ENCODE data around the gene STK32A. TPM values are rescaled to one million over a fixed set of nuclear protein-coding genes. Genes with fewer than 3 reads are reported as not detected.

The STK32A gene
- total and polyA plus RNA-seq, 8 donors, result 2.3 to 22.5 (median 5.2) TPM

DNA sequence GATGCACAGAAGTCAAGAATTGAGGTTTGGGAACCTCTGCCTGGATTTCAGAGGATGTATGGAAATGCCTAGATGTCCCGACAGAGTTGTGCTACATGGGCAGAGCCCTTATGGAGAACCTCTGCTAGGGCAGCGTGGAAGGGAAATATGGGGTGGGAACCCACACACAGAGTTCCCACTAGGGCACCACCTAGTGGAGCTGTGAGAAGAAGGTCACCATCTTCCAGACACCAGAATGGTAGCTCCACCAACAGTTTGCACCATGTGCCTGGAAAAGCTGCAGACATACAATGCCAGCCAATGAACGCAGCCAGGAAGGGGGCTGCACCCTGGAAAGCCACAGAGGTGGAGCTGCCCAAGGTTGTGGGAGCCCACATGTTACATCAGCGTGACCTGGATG, 104.5 kb downstream of the STK32A start:
- no peaks in the 10 kb centered on the region for H3K36me3 ChIP-seq
- no peak for ATAC-seq
- intact Hi-C loops (cut with DNase I), result no loop called here
- no peak for DNase-seq
- H3K4me3 ChIP-seq, result no peak overlapping the region
- peaks cover 0 to 1% of the 10 kb centered on the region in 2 donors for H3K9me3 ChIP-seq
- no peaks in the 10 kb centered on the region for H3K4me1 ChIP-seq
- TF ChIP-seq, protein P1, sequence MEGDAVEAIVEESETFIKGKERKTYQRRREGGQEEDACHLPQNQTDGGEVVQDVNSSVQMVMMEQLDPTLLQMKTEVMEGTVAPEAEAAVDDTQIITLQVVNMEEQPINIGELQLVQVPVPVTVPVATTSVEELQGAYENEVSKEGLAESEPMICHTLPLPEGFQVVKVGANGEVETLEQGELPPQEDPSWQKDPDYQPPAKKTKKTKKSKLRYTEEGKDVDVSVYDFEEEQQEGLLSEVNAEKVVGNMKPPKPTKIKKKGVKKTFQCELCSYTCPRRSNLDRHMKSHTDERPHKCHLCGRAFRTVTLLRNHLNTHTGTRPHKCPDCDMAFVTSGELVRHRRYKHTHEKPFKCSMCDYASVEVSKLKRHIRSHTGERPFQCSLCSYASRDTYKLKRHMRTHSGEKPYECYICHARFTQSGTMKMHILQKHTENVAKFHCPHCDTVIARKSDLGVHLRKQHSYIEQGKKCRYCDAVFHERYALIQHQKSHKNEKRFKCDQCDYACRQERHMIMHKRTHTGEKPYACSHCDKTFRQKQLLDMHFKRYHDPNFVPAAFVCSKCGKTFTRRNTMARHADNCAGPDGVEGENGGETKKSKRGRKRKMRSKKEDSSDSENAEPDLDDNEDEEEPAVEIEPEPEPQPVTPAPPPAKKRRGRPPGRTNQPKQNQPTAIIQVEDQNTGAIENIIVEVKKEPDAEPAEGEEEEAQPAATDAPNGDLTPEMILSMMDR (IDR thresholded peaks at IDR 0.05), result no peak
- no peaks in the 10 kb centered on the region for H3K27me3 ChIP-seq
- no peak overlapping the region for H3K27ac ChIP-seq

DNA sequence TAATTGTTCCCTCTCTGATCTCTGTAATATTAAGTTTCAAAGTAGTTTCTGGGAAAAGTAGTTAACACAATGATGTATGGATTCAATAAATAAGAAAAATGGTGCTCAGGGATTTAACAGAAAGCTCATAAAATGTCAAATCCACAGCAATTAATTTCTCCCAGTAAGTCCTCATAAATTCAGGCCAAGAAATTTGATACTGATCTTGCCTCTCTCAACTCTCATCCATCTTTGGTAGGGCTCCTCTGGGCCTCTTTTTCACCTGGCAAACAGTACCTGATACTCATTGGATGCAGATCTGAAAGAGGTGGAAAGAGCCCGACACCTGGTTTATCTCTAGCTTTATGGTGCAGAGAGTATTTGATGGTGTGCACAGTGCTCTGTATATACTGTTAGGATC, 106.1 kb downstream of the STK32A start:
- intact Hi-C loops (cut with DNase I), result no loop called here
- DNase-seq, result no peak

DNA sequence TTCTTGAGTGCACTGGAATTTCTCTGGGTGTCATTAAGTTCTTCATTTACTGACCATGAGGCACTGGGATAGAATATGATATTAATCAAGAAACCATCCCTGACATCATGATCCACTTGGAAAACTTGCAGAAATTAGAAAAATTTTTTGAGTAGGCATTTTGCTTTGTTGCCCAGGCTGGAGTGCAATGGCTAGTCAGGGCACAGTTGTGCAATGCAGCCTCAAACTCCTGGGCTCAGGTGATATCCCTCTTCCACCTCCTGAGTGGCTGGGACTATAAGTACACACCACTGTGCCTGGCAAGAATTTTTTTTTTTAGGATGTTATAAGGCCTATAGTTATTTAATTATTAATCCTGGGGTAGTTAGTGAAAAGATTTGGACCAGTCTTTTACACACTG, 106.5 kb downstream of the STK32A start:
- H3K27me3 ChIP-seq, result no peaks in the 10 kb centered on the region
- intact Hi-C loops (cut with DNase I), result no loop called here
- DNase-seq, result no peak
- TF ChIP-seq, protein P1 (IDR thresholded peaks at IDR 0.05), result no peak
- peak; percentile 72 for ATAC-seq
- H3K9me3 ChIP-seq, result peaks cover 0 to 1% of the 10 kb centered on the region in 2 donors
- H3K27ac ChIP-seq, result no peak overlapping the region
- H3K4me3 ChIP-seq, result no peak overlapping the region
- no peaks in the 10 kb centered on the region for H3K4me1 ChIP-seq
- H3K36me3 ChIP-seq, result no peaks in the 10 kb centered on the region

More for the DNA sequence above, 106.1 kb downstream of the STK32A start:
- H3K9me3 ChIP-seq, result peaks cover 0 to 1% of the 10 kb centered on the region in 2 donors
- H3K36me3 ChIP-seq, result no peaks in the 10 kb centered on the region
- TF ChIP-seq, protein P1 (IDR thresholded peaks at IDR 0.05), result no peak
- H3K27me3 ChIP-seq, result no peaks in the 10 kb centered on the region
- H3K4me3 ChIP-seq, result no peak overlapping the region
- ATAC-seq, result no peak
- no peak overlapping the region for H3K27ac ChIP-seq
- H3K4me1 ChIP-seq, result no peaks in the 10 kb centered on the region

DNA sequence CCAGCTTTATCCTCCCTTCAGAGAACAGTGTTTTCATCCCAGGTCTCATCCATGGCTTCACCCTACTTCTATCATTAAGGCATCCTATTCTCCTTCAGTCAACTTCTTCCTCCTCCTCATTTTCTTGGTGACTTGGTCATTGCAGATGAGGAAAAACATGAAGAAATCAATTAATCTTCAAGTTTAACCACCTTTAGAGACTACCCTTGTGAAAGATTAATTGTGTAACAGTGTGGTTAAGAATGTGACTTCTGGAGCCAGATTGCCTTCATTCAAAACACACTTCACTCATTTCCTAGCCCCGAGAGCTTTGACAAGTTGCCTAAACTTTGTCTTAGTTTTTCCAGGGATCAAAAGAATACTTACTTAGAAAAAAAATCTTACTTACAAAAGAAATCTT, 110.0 kb downstream of the STK32A start:
- no peaks in the 10 kb centered on the region for H3K27me3 ChIP-seq
- no peaks in the 10 kb centered on the region for H3K36me3 ChIP-seq
- no peak overlapping the region for H3K4me3 ChIP-seq
- no peak overlapping the region for H3K27ac ChIP-seq
- no peaks in the 10 kb centered on the region for H3K4me1 ChIP-seq
- TF ChIP-seq, protein P1 (IDR thresholded peaks at IDR 0.05), result no peak
- H3K9me3 ChIP-seq, result no peaks in the 10 kb centered on the region
- intact Hi-C loops (cut with DNase I), result no loop called here
- DNase-seq, result no peak
- no peak for ATAC-seq

DNA sequence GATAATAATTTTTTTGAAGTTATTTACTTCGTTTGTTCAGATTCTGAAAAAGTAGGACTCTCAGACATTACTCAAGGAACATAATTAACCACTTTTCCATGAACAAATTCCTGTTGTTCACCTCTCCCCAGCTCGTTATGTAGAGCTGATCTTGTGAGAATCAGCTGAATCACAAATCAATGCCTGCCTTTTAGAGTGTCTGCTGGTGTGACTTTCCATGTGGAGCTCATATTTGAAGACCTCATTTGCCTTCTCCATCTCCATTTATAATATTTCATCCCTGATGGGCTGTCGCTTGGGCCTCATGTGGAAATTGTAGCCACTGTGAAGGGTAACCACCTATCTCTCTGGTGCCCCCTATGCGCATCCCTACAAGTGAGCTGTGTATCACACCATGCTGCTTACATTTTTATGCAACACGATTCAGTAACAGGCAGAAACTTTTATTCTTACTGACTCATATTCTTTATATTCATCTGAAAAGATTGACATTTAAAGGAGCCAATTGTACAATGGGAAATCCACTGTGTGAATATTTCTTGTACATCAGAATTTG, 111.3 kb downstream of the STK32A start:
- ATAC-seq (no peak), DNase-seq (no peak)
- Histone ChIP-seq H3K27ac (no peak overlapping the region), H3K36me3 (no peaks in the 10 kb centered on the region), H3K4me3 (no peak overlapping the region), H3K4me1 (no peaks in the 10 kb centered on the region), H3K9me3 (no peaks in the 10 kb centered on the region), H3K27me3 (no peaks in the 10 kb centered on the region)
- TF ChIP-seq, protein P1 (IDR thresholded peaks at IDR 0.05), result no peak
- intact Hi-C loops (cut with DNase I), result no loop called here
